ENCODE measurements around the gene CYGB.
A peak's percentile ranks its signal among the peaks of the same experiment; 100 is the strongest.

The CYGB gene

GRCh38 chr17:76506408-76507345, 30.8 kb downstream of the CYGB start:
- H3K9ac ChIP-seq (ENCODE audit: low read length) = no peak overlapping the region
- peaks cover 10% of the 10 kb centered on the region for H3K4me1 ChIP-seq (ENCODE audit: control insufficient read depth, insufficient read depth, low read length)
- H3K36me3 ChIP-seq (ENCODE audit: control insufficient read depth, insufficient read depth, low read length) = no peaks in the 10 kb centered on the region
- no peaks in the 10 kb centered on the region for H3K9me3 ChIP-seq (ENCODE audit: control insufficient read depth, low read length)
- H3K27me3 ChIP-seq (ENCODE audit: control insufficient read depth, insufficient read depth, low read length) = peaks cover 4% of the 10 kb centered on the region
- H3K4me3 ChIP-seq (ENCODE audit: low read length) = no peak overlapping the region

- Histone ChIP-seq H3K9me3 (ENCODE audit: control insufficient read depth, low read length) (no peaks in the 10 kb centered on the region), H3K4me1 (ENCODE audit: control insufficient read depth, insufficient read depth, low read length) (peaks cover 28% of the 10 kb centered on the region), H3K36me3 (ENCODE audit: control insufficient read depth, insufficient read depth, low read length) (no peaks in the 10 kb centered on the region)
Measured at GRCh38 chr17:76504117-76504516, 33.4 kb downstream of the CYGB start.

GRCh38 chr17:76502341-76503211, 34.9 kb downstream of the CYGB start:
- peak overlapping the region; percentile 41 for H3K9ac ChIP-seq (ENCODE audit: low read length)
- no peak overlapping the region for H3K4me3 ChIP-seq (ENCODE audit: low read length)
- peaks cover 44% of the 10 kb centered on the region for H3K4me1 ChIP-seq (ENCODE audit: control insufficient read depth, insufficient read depth, low read length)
- H3K9me3 ChIP-seq (ENCODE audit: control insufficient read depth, low read length) = no peaks in the 10 kb centered on the region
- no peaks in the 10 kb centered on the region for H3K36me3 ChIP-seq (ENCODE audit: control insufficient read depth, insufficient read depth, low read length)
- peaks cover 4% of the 10 kb centered on the region for H3K27me3 ChIP-seq (ENCODE audit: control insufficient read depth, insufficient read depth, low read length)

More at GRCh38 chr17:76504117-76504516, 33.4 kb downstream of the CYGB start:
- H3K9ac ChIP-seq (ENCODE audit: low read length) = no peak overlapping the region
- H3K27me3 ChIP-seq (ENCODE audit: control insufficient read depth, insufficient read depth, low read length) = peaks cover 4% of the 10 kb centered on the region
- H3K4me3 ChIP-seq (ENCODE audit: low read length) = no peak overlapping the region

- Histone ChIP-seq H3K4me1 (ENCODE audit: control insufficient read depth, insufficient read depth, low read length) (peaks cover 47% of the 10 kb centered on the region), H3K9ac (ENCODE audit: low read length) (peak overlapping the region; percentile 41)
Measured at GRCh38 chr17:76501827-76502307, 35.6 kb downstream of the CYGB start.

GRCh38 chr17:76501018-76501826, 36.3 kb downstream of the CYGB start, which contains the start of gene RHBDF2:
TSS of gene RHBDF2 (minus strand) at chr17:76501423. CDS start at chr17:76481524, 19,899 bp downstream.
- Histone ChIP-seq H3K36me3 (ENCODE audit: control insufficient read depth, insufficient read depth, low read length) (no peaks in the 10 kb centered on the region), H3K9me3 (ENCODE audit: control insufficient read depth, low read length) (no peaks in the 10 kb centered on the region), H3K4me1 (ENCODE audit: control insufficient read depth, insufficient read depth, low read length) (peaks cover 42% of the 10 kb centered on the region), H3K27me3 (ENCODE audit: control insufficient read depth, insufficient read depth, low read length) (peaks cover 3% of the 10 kb centered on the region), H3K9ac (ENCODE audit: low read length) (peak within 1 kb of the TSS; percentile 78), H3K4me3 (ENCODE audit: low read length) (peak within 1 kb of the TSS; percentile 47)

More at GRCh38 chr17:76501827-76502307, 35.6 kb downstream of the CYGB start:
- Histone ChIP-seq H3K27me3 (ENCODE audit: control insufficient read depth, insufficient read depth, low read length) (peaks cover 4% of the 10 kb centered on the region), H3K36me3 (ENCODE audit: control insufficient read depth, insufficient read depth, low read length) (no peaks in the 10 kb centered on the region), H3K9me3 (ENCODE audit: control insufficient read depth, low read length) (no peaks in the 10 kb centered on the region), H3K4me3 (ENCODE audit: low read length) (peak overlapping the region; percentile 47)

- Histone ChIP-seq H3K4me3 (ENCODE audit: low read length) (peak overlapping the region; percentile 33), H3K36me3 (ENCODE audit: control insufficient read depth, insufficient read depth, low read length) (no peaks in the 10 kb centered on the region), H3K9ac (ENCODE audit: low read length) (peak overlapping the region; percentile 78), H3K9me3 (ENCODE audit: control insufficient read depth, low read length) (no peaks in the 10 kb centered on the region), H3K27me3 (ENCODE audit: control insufficient read depth, insufficient read depth, low read length) (no peaks in the 10 kb centered on the region), H3K4me1 (ENCODE audit: control insufficient read depth, insufficient read depth, low read length) (peaks cover 42% of the 10 kb centered on the region)
Measured at GRCh38 chr17:76500747-76501017, 36.8 kb downstream of the CYGB start.

- Histone ChIP-seq H3K36me3 (ENCODE audit: control insufficient read depth, insufficient read depth, low read length) (no peaks in the 10 kb centered on the region), H3K4me3 (ENCODE audit: low read length) (peak overlapping the region; percentile 33), H3K9me3 (ENCODE audit: control insufficient read depth, low read length) (no peaks in the 10 kb centered on the region), H3K9ac (ENCODE audit: low read length) (peak overlapping the region; percentile 78), H3K4me1 (ENCODE audit: control insufficient read depth, insufficient read depth, low read length) (peaks cover 42% of the 10 kb centered on the region), H3K27me3 (ENCODE audit: control insufficient read depth, insufficient read depth, low read length) (no peaks in the 10 kb centered on the region)
Measured at GRCh38 chr17:76500074-76500746, 37.3 kb downstream of the CYGB start.

- Histone ChIP-seq H3K4me1 (ENCODE audit: control insufficient read depth, insufficient read depth, low read length) (peaks cover 42% of the 10 kb centered on the region), H3K36me3 (ENCODE audit: control insufficient read depth, insufficient read depth, low read length) (no peaks in the 10 kb centered on the region), H3K4me3 (ENCODE audit: low read length) (no peak overlapping the region), H3K9ac (ENCODE audit: low read length) (no peak overlapping the region), H3K9me3 (ENCODE audit: control insufficient read depth, low read length) (no peaks in the 10 kb centered on the region), H3K27me3 (ENCODE audit: control insufficient read depth, insufficient read depth, low read length) (no peaks in the 10 kb centered on the region)
Measured at GRCh38 chr17:76499267-76499667, 38.2 kb downstream of the CYGB start.

- Histone ChIP-seq H3K9ac (ENCODE audit: low read length) (peak overlapping the region; percentile 52), H3K4me3 (ENCODE audit: low read length) (no peak overlapping the region), H3K36me3 (ENCODE audit: control insufficient read depth, insufficient read depth, low read length) (no peaks in the 10 kb centered on the region), H3K4me1 (ENCODE audit: control insufficient read depth, insufficient read depth, low read length) (peaks cover 45% of the 10 kb centered on the region), H3K9me3 (ENCODE audit: control insufficient read depth, low read length) (no peaks in the 10 kb centered on the region), H3K27me3 (ENCODE audit: control insufficient read depth, insufficient read depth, low read length) (no peaks in the 10 kb centered on the region)
Measured at GRCh38 chr17:76498876-76499251, 38.6 kb downstream of the CYGB start.

- H3K4me3 ChIP-seq (ENCODE audit: low read length) = peak overlapping the region; percentile 6
- H3K27me3 ChIP-seq (ENCODE audit: control insufficient read depth, insufficient read depth, low read length) = no peaks in the 10 kb centered on the region
- H3K9me3 ChIP-seq (ENCODE audit: control insufficient read depth, low read length) = no peaks in the 10 kb centered on the region
- H3K9ac ChIP-seq (ENCODE audit: low read length) = peak overlapping the region; percentile 52
- no peaks in the 10 kb centered on the region for H3K36me3 ChIP-seq (ENCODE audit: control insufficient read depth, insufficient read depth, low read length)
- peaks cover 52% of the 10 kb centered on the region for H3K4me1 ChIP-seq (ENCODE audit: control insufficient read depth, insufficient read depth, low read length)
Measured at GRCh38 chr17:76497979-76498875, 39.3 kb downstream of the CYGB start.

Data from mucosa of stomach (tissue), 1 donor.